K562 (cell line): Measurements from ENCODE around the gene HPSE2.

ENCODE experiments used
- CXXC5 ChIP-seq: fragments of 250-450 bp; sonication (Bioruptor Pico); IDR thresholded peaks from 2 replicates; pipeline ENCODE4 v1.8.0; 2022; ENCODE audit warnings: inconsistent platforms, mild to moderate bottlenecking, moderate library complexity
- DDX20 ChIP-seq: fragments of 450-650 bp; IDR thresholded peaks from 2 replicates; pipeline ENCODE4 v1.6.1; 2016; ENCODE audit warnings: missing genetic modification characterization, low read depth, mild to moderate bottlenecking, missing compliant biosample characterization, moderate library complexity
- EZH2 ChIP-seq: IDR thresholded peaks from 2 replicates; pipeline ENCODE4 v1.6.1; 2012; ENCODE audit warnings: low read depth, mild to moderate bottlenecking, inconsistent platforms, low read length, borderline replicate concordance
- KAT2B ChIP-seq: IDR thresholded peaks from one replicate; pipeline ENCODE4 v1.6.1; 2012; ENCODE audit warnings: low read depth, mild to moderate bottlenecking, control low read depth, inconsistent platforms, low read length, moderate library complexity
- RCOR1 ChIP-seq, 2 experiments: IDR thresholded peaks; 2 replicates each; pipeline ENCODE4 v1.6.1; 2012; ENCODE audit warnings: low read depth in 2 of 2, low read length in 2 of 2, borderline replicate concordance in 1 of 2, improper control_type of control experiment in 1 of 2
- SREBF2 ChIP-seq: sonication (generic); formaldehyde crosslinking; IDR thresholded peaks from 2 replicates; pipeline ENCODE4 v1.4.0; 2020; ENCODE audit warnings: mild to moderate bottlenecking, missing genetic modification reagents
- TCF7L2 ChIP-seq: fragments of 150-350 bp; IDR thresholded peaks from 2 replicates; pipeline ENCODE4 v1.6.1; 2016; ENCODE audit warnings: low read depth, mild to moderate bottlenecking, low read length, moderate library complexity
- ZNF121 ChIP-seq: sonication (generic); formaldehyde crosslinking; conservative IDR thresholded peaks from 2 replicates; pipeline ENCODE4 v1.8.0; 2022; ENCODE audit warnings: missing genetic modification reagents
- ZNF561 ChIP-seq: fragments of 450-650 bp; formaldehyde crosslinking; conservative IDR thresholded peaks from 2 replicates; pipeline ENCODE4 v1.4.0; 2020; ENCODE audit warnings: mild to moderate bottlenecking, moderate library complexity

DNA sequence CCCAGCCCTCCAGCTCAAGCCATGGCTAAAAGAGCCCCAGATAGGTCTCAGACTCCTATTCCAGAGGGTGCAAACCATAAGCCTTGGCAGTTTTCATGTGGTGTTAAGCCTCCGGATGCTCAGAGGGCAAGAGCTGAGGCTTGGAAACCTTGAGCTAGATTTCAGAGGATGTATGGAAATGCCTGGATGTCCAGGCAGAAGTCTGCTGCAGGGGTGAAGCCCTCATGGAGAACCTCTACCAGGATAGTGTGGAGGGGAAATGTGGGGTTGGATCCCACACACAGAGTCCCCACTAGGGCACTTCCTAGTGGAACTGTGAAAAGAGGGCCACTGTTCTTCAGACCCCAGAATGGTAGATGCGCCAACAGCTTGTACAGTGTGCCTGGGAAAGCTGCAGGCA is 13.2 kb upstream of the HPSE2 start:
- TF ChIP-seq EZH2 (no peak), DDX20 (tag) (no peak), ZNF121 (no peak), CXXC5 (no peak), TCF7L2 (no peak), RCOR1 (IDR thresholded peaks at IDR 0.05; ENCODE audit: borderline replicate concordance in 1 of 2, low read depth in 2 of 2, low read length in 2 of 2) (no peak), SREBF2 (no peak), KAT2B (no peak), ZNF561 (no peak)
